ENCODE data around the gene GASK1A. TPM values are rescaled to one million over a fixed set of nuclear protein-coding genes. Genes with fewer than 3 reads are reported as not detected.

Gene GASK1A
- total RNA-seq, 1 donor from 2014 or later = 0.09 TPM

GRCh38 chr3:43093974-43094373, 114.9 kb downstream of the GASK1A start:
- FAIRE-seq (no peak), DNase-seq (ENCODE audit: low read depth) (no peak)
- no peak overlapping the region for H3K27ac ChIP-seq (ENCODE audit: low read depth, low read length)
- H3K4me1 ChIP-seq (ENCODE audit: insufficient read depth, low read length) = no peaks in the 10 kb centered on the region
- Mint-ChIP-seq H3K4me3 (ENCODE audit: unreplicated experiment) (no peak overlapping the region), H3K9me3 (ENCODE audit: unreplicated experiment) (no peaks in the 10 kb centered on the region), H3K27ac (ENCODE audit: unreplicated experiment) (no peak overlapping the region), H3K36me3 (ENCODE audit: low read depth, unreplicated experiment) (peaks cover 1% of the 10 kb centered on the region), H3K27me3 (ENCODE audit: low read depth, unreplicated experiment) (no peaks in the 10 kb centered on the region), H3K4me1 (ENCODE audit: low read depth, unreplicated experiment) (no peaks in the 10 kb centered on the region)
- no peaks in the 10 kb centered on the region for H3K79me2 ChIP-seq (ENCODE audit: insufficient read depth, low read length)
- no peak overlapping the region for H3K4me2 ChIP-seq (ENCODE audit: low read length)
- H2AFZ ChIP-seq (ENCODE audit: low read depth, low read length) = no peak overlapping the region
- TF ChIP-seq EZH2 (IDR thresholded peaks at IDR 0.05; ENCODE audit: insufficient read depth, low read length) = no peak
- no peak for TF ChIP-seq CTCF (IDR thresholded peaks at IDR 0.05; ENCODE audit: insufficient read depth, low read depth, low read length)
- no peaks in the 10 kb centered on the region for H3K9me3 ChIP-seq (ENCODE audit: insufficient read depth, low read depth, low read length)
- peaks cover 8% of the 10 kb centered on the region for H4K20me1 ChIP-seq (ENCODE audit: insufficient read depth, low read length)
- H3K4me3 ChIP-seq (ENCODE audit: insufficient read depth, low read depth, low read length) = no peak overlapping the region
- no peaks in the 10 kb centered on the region for H3K36me3 ChIP-seq (ENCODE audit: insufficient read depth, low read length)
- H3K9ac ChIP-seq (ENCODE audit: low read length) = no peak overlapping the region
- no peaks in the 10 kb centered on the region for H3K27me3 ChIP-seq (ENCODE audit: insufficient read depth, low read length)

- H3K4me3 ChIP-seq (ENCODE audit: insufficient read depth, low read depth, low read length) = no peak overlapping the region
Measured at GRCh38 chr3:43094381-43094780, 115.3 kb downstream of the GASK1A start.

More at GRCh38 chr3:43094381-43094780, 115.3 kb downstream of the GASK1A start:
- Histone ChIP-seq H3K4me1 (ENCODE audit: insufficient read depth, low read length) (no peaks in the 10 kb centered on the region), H3K9me3 (ENCODE audit: insufficient read depth, low read depth, low read length) (no peaks in the 10 kb centered on the region), H3K9ac (ENCODE audit: low read length) (no peak overlapping the region), H3K4me2 (ENCODE audit: low read length) (no peak overlapping the region), H3K27ac (ENCODE audit: low read depth, low read length) (no peak overlapping the region), H3K27me3 (ENCODE audit: insufficient read depth, low read length) (no peaks in the 10 kb centered on the region), H3K36me3 (ENCODE audit: insufficient read depth, low read length) (no peaks in the 10 kb centered on the region), H2AFZ (ENCODE audit: low read depth, low read length) (no peak overlapping the region), H3K79me2 (ENCODE audit: insufficient read depth, low read length) (no peaks in the 10 kb centered on the region), H4K20me1 (ENCODE audit: insufficient read depth, low read length) (peaks cover 8% of the 10 kb centered on the region)
- no peaks in the 10 kb centered on the region for H3K27me3 Mint-ChIP-seq (ENCODE audit: low read depth, unreplicated experiment)
- no peaks in the 10 kb centered on the region for H3K4me1 Mint-ChIP-seq (ENCODE audit: low read depth, unreplicated experiment)
- FAIRE-seq (no peak), DNase-seq (ENCODE audit: low read depth) (no peak)
- no peaks in the 10 kb centered on the region for H3K9me3 Mint-ChIP-seq (ENCODE audit: unreplicated experiment)
- H3K36me3 Mint-ChIP-seq (ENCODE audit: low read depth, unreplicated experiment) = peaks cover 1% of the 10 kb centered on the region
- no peak overlapping the region for H3K4me3 Mint-ChIP-seq (ENCODE audit: unreplicated experiment)
- no peak overlapping the region for H3K27ac Mint-ChIP-seq (ENCODE audit: unreplicated experiment)
- TF ChIP-seq CTCF (IDR thresholded peaks at IDR 0.05; ENCODE audit: insufficient read depth, low read depth, low read length) = no peak
- TF ChIP-seq EZH2 (IDR thresholded peaks at IDR 0.05; ENCODE audit: insufficient read depth, low read length) = no peak

Measured in astrocyte (in vitro differentiated cells and primary cell).